ENCODE results near the gene ANO1. TPM values are rescaled to one million over a fixed set of nuclear protein-coding genes. Genes with fewer than 3 reads are reported as not detected.

ANO1 gene
- total RNA-seq, 1 experiment from 2014 or later = 10.9 TPM

DNA sequence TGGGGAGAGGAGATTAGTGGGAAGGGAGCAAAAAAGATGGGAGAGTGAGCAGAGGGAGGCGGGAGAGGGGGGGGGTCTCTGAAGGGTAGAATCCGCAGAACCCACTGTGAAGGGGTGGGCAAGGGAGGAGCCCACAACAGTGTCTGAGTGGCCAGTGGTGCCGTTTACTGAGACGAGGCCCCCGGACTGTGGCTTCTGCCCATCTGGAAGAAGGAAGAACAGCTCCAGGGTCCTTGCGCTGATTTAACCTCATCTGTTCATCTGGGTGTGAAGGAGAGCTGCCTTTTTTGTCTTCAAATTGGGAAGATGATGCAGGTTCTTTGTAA lies 45.7 kb upstream of the ANO1 start:
- peaks cover 0 to 5% (median 2%) of the 10 kb centered on the region in 3 experiments; a peak in 4 of 7 replicates for H3K36me3 Mint-ChIP-seq (ENCODE audit: insufficient read depth in 1 of 3, low read depth in 3 of 3)
- no peak overlapping the region for H4K5ac ChIP-seq (ENCODE audit: insufficient read length, low read depth, low read length)
- peaks cover 4 to 7% of the 10 kb centered on the region in 2 experiments for H3K9me3 Mint-ChIP-seq
- DNase-seq = peak; percentile 17
- H2AK5ac ChIP-seq (ENCODE audit: insufficient read length, low read length) = no peak overlapping the region
- no peak overlapping the region for H2BK5ac ChIP-seq (ENCODE audit: insufficient read length, low read length)
- no peak overlapping the region for H3K56ac ChIP-seq (ENCODE audit: insufficient read length, low read depth, low read length)
- H3K4me1 ChIP-seq (ENCODE audit: insufficient read depth, low read length) = no peaks in the 10 kb centered on the region
- H3K9me3 ChIP-seq (ENCODE audit: control insufficient read depth, low read depth, low read length) = no peaks in the 10 kb centered on the region
- no peaks in the 10 kb centered on the region for H3K27me3 ChIP-seq (ENCODE audit: insufficient read depth, low read length)
- H3K14ac ChIP-seq (ENCODE audit: insufficient read depth, low read length) = no peak overlapping the region
- no peak overlapping the region for H4K8ac ChIP-seq (replicated peaks; ENCODE audit: insufficient read length, low read depth, low read length)
- H3K4ac ChIP-seq (ENCODE audit: low read depth, low read length) = no peak overlapping the region
- H3T11ph ChIP-seq (ENCODE audit: low read length) = no peak overlapping the region
- no peak overlapping the region for H3K4me3 Mint-ChIP-seq
- H3K18ac ChIP-seq (ENCODE audit: insufficient read length, low read depth, low read length) = no peak overlapping the region
- no peak overlapping the region for H4K91ac ChIP-seq (ENCODE audit: insufficient read length, low read depth, low read length)
- H3K27ac Mint-ChIP-seq = no peak overlapping the region
- no peak overlapping the region for H3K9ac ChIP-seq (ENCODE audit: extremely low read depth, insufficient read length, low read length)
- H3K79me2 ChIP-seq (ENCODE audit: insufficient read depth, low read length) = no peaks in the 10 kb centered on the region
- no peak overlapping the region for H3K27ac ChIP-seq (ENCODE audit: insufficient read length, low read depth, low read length)
- H2BK20ac ChIP-seq (ENCODE audit: low read depth, low read length, poor library complexity, severe bottlenecking) = no peak overlapping the region
- no peaks in the 10 kb centered on the region for H3K79me1 ChIP-seq (ENCODE audit: insufficient read depth, low read depth, low read length, poor library complexity, severe bottlenecking)
- H4K20me1 ChIP-seq (ENCODE audit: control insufficient read depth, insufficient read depth, insufficient read length) = no peaks in the 10 kb centered on the region
- no peak overlapping the region for H2BK12ac ChIP-seq (ENCODE audit: insufficient read length, low read depth, low read length)
- TF ChIP-seq, protein P1, sequence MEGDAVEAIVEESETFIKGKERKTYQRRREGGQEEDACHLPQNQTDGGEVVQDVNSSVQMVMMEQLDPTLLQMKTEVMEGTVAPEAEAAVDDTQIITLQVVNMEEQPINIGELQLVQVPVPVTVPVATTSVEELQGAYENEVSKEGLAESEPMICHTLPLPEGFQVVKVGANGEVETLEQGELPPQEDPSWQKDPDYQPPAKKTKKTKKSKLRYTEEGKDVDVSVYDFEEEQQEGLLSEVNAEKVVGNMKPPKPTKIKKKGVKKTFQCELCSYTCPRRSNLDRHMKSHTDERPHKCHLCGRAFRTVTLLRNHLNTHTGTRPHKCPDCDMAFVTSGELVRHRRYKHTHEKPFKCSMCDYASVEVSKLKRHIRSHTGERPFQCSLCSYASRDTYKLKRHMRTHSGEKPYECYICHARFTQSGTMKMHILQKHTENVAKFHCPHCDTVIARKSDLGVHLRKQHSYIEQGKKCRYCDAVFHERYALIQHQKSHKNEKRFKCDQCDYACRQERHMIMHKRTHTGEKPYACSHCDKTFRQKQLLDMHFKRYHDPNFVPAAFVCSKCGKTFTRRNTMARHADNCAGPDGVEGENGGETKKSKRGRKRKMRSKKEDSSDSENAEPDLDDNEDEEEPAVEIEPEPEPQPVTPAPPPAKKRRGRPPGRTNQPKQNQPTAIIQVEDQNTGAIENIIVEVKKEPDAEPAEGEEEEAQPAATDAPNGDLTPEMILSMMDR (conservative IDR thresholded peaks at IDR 0.05) = no peak
- no peak overlapping the region for H2AFZ ChIP-seq (ENCODE audit: low read length)
- no CpG with 5 or more reads among the region's 6 CpGs for WGBS (ENCODE audit: extremely low coverage, insufficient read length, low lambda C conversion rate)
- no peak overlapping the region for H3K23ac ChIP-seq (ENCODE audit: insufficient read length, low read depth, low read length)
- H3K4me1 Mint-ChIP-seq = peaks cover 10 to 11% of the 10 kb centered on the region in 2 experiments
- peaks cover 38% of the 10 kb centered on the region for H3K27me3 Mint-ChIP-seq (ENCODE audit: low read depth)
- H2BK15ac ChIP-seq (ENCODE audit: low read depth, low read length) = no peak overlapping the region
- H3K4me2 ChIP-seq (ENCODE audit: insufficient read depth, insufficient read length, low read length) = no peak overlapping the region
- no peaks in the 10 kb centered on the region for H3K23me2 ChIP-seq (ENCODE audit: insufficient read length, low read depth, low read length, poor library complexity, severe bottlenecking)
- no peak overlapping the region for H2BK120ac ChIP-seq (ENCODE audit: low read depth, low read length, poor library complexity, severe bottlenecking)

Measured in H9 (cell line).